ENCODE measurements around the gene DCAKD.

The DCAKD gene

DNA sequence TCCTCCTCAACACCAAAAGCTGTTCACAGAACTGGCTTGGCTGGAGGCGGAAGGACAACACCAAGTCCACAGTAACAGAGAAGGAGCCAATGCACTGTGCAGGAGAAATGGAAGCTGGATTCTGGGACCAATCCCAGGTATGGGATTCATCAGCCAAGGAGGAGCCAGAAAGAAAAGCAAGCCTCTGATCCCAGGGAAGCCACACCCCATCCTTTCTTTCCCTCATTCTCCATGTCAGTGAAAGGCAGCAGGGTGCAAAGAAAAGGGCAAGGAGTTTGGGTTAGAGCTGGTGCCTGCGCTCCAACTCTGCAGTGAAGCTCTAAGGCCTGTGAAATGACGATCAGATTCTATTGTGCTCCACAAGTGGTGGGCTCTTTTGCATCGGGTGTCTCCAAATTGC, 11.0 kb downstream of the DCAKD start:
- H3K4me2 ChIP-seq (ENCODE audit: low read length) = no peak overlapping the region
- H4K20me1 ChIP-seq (ENCODE audit: control insufficient read depth, insufficient read depth, low read depth, low read length) = peaks cover 6% of the 10 kb centered on the region; the same call in 1 of the 2 replicates
- H3K9me3 ChIP-seq (ENCODE audit: control insufficient read depth, insufficient read depth, low read length) = no peaks in the 10 kb centered on the region
- no peaks in the 10 kb centered on the region for H3F3A ChIP-seq (ENCODE audit: control insufficient read depth, insufficient read depth)
- 0 out of 2 replicates have a peak, but pooled peaks cover 3% of the 10 kb centered on the region for H3K36me3 ChIP-seq (ENCODE audit: control insufficient read depth, low read length)
- H3K9me2 ChIP-seq (replicated peaks; ENCODE audit: control insufficient read depth, low read length) = no peaks in the 10 kb centered on the region
- no peak overlapping the region for H3K4me3 ChIP-seq (ENCODE audit: low read length)
- no peaks in the 10 kb centered on the region for H3K27me3 ChIP-seq (ENCODE audit: control insufficient read depth, low read length)
- H3K79me2 ChIP-seq (ENCODE audit: control insufficient read depth, low read length) = peaks cover 47% of the 10 kb centered on the region
- H3K4me1 ChIP-seq (ENCODE audit: control insufficient read depth, low read length) = peaks cover 4% of the 10 kb centered on the region; the same call in 1 of the 2 replicates
- no peak for TF ChIP-seq EZH2phosphoT487 (IDR thresholded peaks at IDR 0.05; ENCODE audit: borderline replicate concordance, low read length)
- TF ChIP-seq, protein P1, sequence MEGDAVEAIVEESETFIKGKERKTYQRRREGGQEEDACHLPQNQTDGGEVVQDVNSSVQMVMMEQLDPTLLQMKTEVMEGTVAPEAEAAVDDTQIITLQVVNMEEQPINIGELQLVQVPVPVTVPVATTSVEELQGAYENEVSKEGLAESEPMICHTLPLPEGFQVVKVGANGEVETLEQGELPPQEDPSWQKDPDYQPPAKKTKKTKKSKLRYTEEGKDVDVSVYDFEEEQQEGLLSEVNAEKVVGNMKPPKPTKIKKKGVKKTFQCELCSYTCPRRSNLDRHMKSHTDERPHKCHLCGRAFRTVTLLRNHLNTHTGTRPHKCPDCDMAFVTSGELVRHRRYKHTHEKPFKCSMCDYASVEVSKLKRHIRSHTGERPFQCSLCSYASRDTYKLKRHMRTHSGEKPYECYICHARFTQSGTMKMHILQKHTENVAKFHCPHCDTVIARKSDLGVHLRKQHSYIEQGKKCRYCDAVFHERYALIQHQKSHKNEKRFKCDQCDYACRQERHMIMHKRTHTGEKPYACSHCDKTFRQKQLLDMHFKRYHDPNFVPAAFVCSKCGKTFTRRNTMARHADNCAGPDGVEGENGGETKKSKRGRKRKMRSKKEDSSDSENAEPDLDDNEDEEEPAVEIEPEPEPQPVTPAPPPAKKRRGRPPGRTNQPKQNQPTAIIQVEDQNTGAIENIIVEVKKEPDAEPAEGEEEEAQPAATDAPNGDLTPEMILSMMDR (IDR thresholded peaks at IDR 0.05; ENCODE audit: low read depth, low read length, poor library complexity, severe bottlenecking) = no peak
- no peak overlapping the region for H3K27ac ChIP-seq (ENCODE audit: low read depth, low read length)

DNA sequence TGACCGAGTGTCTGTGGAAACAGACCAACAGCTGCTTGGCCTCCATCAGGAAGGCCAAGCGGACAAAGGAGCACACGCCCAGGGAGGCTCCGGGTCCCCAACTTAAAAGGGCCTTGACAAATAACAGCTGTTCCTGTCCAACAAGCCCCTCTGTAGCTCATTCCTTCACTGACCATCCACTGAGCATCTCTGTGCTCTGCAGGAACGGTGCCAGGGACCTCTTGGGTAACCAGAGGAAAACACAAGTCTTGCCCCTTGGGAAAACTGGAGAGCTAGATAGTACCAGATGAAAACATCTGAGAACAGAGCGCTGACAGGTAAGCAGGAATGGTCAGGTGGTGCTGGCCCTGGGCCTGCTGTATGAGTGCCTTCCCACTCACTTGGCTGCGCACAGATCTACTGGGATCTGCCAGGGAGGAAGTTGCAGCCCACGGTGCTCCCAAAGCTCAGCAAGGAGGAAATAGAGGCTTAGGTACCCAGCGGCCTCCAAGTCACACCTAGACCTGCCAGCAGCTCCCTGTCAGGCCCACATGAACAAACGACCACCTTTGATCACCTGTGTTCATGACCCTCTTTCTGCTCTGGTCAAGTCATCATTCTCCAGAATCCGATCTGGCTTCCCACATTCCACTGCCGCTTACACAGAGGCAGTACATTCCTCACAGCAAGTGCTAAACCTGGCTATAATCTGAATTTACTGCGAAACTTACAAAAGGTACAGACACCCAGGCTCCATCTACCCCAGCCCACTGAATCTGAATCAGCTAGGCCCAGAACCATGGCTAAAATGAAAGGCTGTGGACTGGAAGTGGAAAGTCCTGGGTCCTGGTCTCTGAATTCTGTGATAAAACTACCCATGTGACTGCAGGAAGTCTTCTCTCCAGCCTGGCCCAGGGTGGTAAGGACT, 12.5 kb downstream of the DCAKD start:
- H3K79me2 ChIP-seq (ENCODE audit: control insufficient read depth, low read length) = peaks cover 40% of the 10 kb centered on the region
- peaks cover 4% of the 10 kb centered on the region; the same call in 1 of the 2 replicates for H3K4me1 ChIP-seq (ENCODE audit: control insufficient read depth, low read length)
- no peaks in the 10 kb centered on the region for H3K27me3 ChIP-seq (ENCODE audit: control insufficient read depth, low read length)
- H3K4me3 ChIP-seq (ENCODE audit: low read length) = no peak overlapping the region
- no peak overlapping the region for H3K4me2 ChIP-seq (ENCODE audit: low read length)
- no peaks in the 10 kb centered on the region for H3K9me3 ChIP-seq (ENCODE audit: control insufficient read depth, insufficient read depth, low read length)
- peaks cover 12% of the 10 kb centered on the region for H3K36me3 ChIP-seq (ENCODE audit: control insufficient read depth, low read length)
- H3K9me2 ChIP-seq (replicated peaks; ENCODE audit: control insufficient read depth, low read length) = no peaks in the 10 kb centered on the region
- H3F3A ChIP-seq (ENCODE audit: control insufficient read depth, insufficient read depth) = no peaks in the 10 kb centered on the region
- no peak overlapping the region for H3K27ac ChIP-seq (ENCODE audit: low read depth, low read length)
- TF ChIP-seq, protein P1 (IDR thresholded peaks at IDR 0.05; ENCODE audit: low read depth, low read length, poor library complexity, severe bottlenecking) = no peak
- no peak for TF ChIP-seq EZH2phosphoT487 (IDR thresholded peaks at IDR 0.05; ENCODE audit: borderline replicate concordance, low read length)
- peaks cover 6% of the 10 kb centered on the region; the same call in 1 of the 2 replicates for H4K20me1 ChIP-seq (ENCODE audit: control insufficient read depth, insufficient read depth, low read depth, low read length)

DNA sequence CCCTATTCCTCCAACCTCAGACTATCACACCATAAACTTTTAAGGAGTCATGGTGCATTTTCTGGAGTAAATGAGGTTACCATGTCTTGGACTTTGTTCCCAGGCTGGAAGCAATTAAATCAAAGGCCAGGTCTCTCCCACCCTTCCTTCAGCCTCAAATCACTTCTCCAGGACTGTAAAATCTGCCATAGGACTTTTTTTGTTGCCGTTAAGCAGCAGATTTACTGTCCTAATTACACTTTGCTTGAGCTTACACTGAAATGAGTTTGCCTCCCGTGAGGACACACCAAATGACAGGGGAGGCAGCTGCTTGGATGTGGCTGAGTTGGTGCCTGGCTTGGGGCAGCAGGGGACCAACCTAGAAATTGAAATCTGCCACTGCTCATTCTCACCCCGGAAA, 14.7 kb downstream of the DCAKD start:
- Histone ChIP-seq H3K79me2 (ENCODE audit: control insufficient read depth, low read length) (peaks cover 22% of the 10 kb centered on the region), H3K4me1 (ENCODE audit: control insufficient read depth, low read length) (peaks cover 4% of the 10 kb centered on the region; the same call in 1 of the 2 replicates), H4K20me1 (ENCODE audit: control insufficient read depth, insufficient read depth, low read depth, low read length) (peaks cover 6% of the 10 kb centered on the region; the same call in 1 of the 2 replicates), H3K9me2 (replicated peaks; ENCODE audit: control insufficient read depth, low read length) (no peaks in the 10 kb centered on the region), H3K9me3 (ENCODE audit: control insufficient read depth, insufficient read depth, low read length) (no peaks in the 10 kb centered on the region), H3K36me3 (ENCODE audit: control insufficient read depth, low read length) (peaks cover 20% of the 10 kb centered on the region), H3K27me3 (ENCODE audit: control insufficient read depth, low read length) (no peaks in the 10 kb centered on the region), H3K4me2 (ENCODE audit: low read length) (no peak overlapping the region), H3K27ac (ENCODE audit: low read depth, low read length) (no peak overlapping the region), H3K4me3 (ENCODE audit: low read length) (no peak overlapping the region), H3F3A (ENCODE audit: control insufficient read depth, insufficient read depth) (no peaks in the 10 kb centered on the region)
- no peak for TF ChIP-seq EZH2phosphoT487 (IDR thresholded peaks at IDR 0.05; ENCODE audit: borderline replicate concordance, low read length)
- TF ChIP-seq, protein P1 (IDR thresholded peaks at IDR 0.05; ENCODE audit: low read depth, low read length, poor library complexity, severe bottlenecking) = no peak

Measured in DOHH2 (cell line).